Smooth muscle cell (in vitro differentiated cells): ENCODE measurements around the gene KRT40. TPM values are rescaled to one million over a fixed set of nuclear protein-coding genes. Genes with fewer than 3 reads are reported as not detected.

Experiments used
- DNase-seq: peaks from one replicate; lab custom pipeline; 2025; ENCODE audit not compliant: unreplicated experiment; lab: John Stamatoyannopoulos, UW
- H2AFZ ChIP-seq: fragments of 200-600 bp; sonication (generic); 2 replicates; pipeline ENCODE4 v1.6.0; 2016; ENCODE audit warnings: antibody characterized with exemption, low read depth, mild to moderate bottlenecking
- H3F3A ChIP-seq: fragments of 200-600 bp; sonication (generic); 2 replicates; pipeline ENCODE4 v1.6.0; 2017; ENCODE audit warnings: antibody characterized with exemption, low read depth
- H3K27ac ChIP-seq: fragments of 200-600 bp; sonication (generic); 2 replicates; pipeline ENCODE4 v1.5.1; 2016; ENCODE audit warnings: low read depth, mild to moderate bottlenecking
- H3K27me3 ChIP-seq: fragments of 200-600 bp; sonication (generic); 2 replicates; pipeline ENCODE4 v1.6.1; 2016; ENCODE audit warnings: low read depth, mild to moderate bottlenecking
- H3K36me3 ChIP-seq: fragments of 200-600 bp; sonication (generic); 2 replicates; pipeline ENCODE4 v1.5.1; 2016; ENCODE audit warnings: low read depth
- H3K4me1 ChIP-seq: fragments of 200-600 bp; sonication (generic); 2 replicates; pipeline ENCODE4 v1.5.1; 2016; ENCODE audit warnings: low read depth
- H3K4me2 ChIP-seq: fragments of 200-600 bp; sonication (generic); 2 replicates; pipeline ENCODE4 v1.6.0; 2016; ENCODE audit warnings: mild to moderate bottlenecking
- H3K4me3 ChIP-seq: fragments of 200-600 bp; sonication (generic); 2 replicates; pipeline ENCODE4 v1.5.1; 2016; ENCODE audit warnings: mild to moderate bottlenecking
- H3K79me2 ChIP-seq: fragments of 200-600 bp; sonication (generic); 2 replicates; pipeline ENCODE4 v1.6.0; 2016; ENCODE audit warnings: low read depth, mild to moderate bottlenecking
- H3K9ac ChIP-seq: fragments of 200-600 bp; sonication (generic); 2 replicates; pipeline ENCODE4 v1.6.0; 2016; ENCODE audit warnings: low read depth
- H3K9me3 ChIP-seq: fragments of 200-600 bp; sonication (generic); replicated peaks from 2 replicates; pipeline ENCODE4 v1.5.1; 2016; ENCODE audit warnings: low read depth
- H4K20me1 ChIP-seq: fragments of 200-600 bp; sonication (generic); 2 replicates; pipeline ENCODE4 v1.6.0; 2016; ENCODE audit warnings: low read depth
- CTCF ChIP-seq: fragments of 200-600 bp; sonication (generic); IDR thresholded peaks from 2 replicates; pipeline ENCODE4 v1.5.1; 2017; ENCODE audit warnings: borderline replicate concordance, mild to moderate bottlenecking, antibody characterized with exemption; ENCODE audit not compliant: insufficient read depth, poor library complexity, severe bottlenecking
- WGBS: methylation state at CpG from one replicate; pipeline ENCODE4 v1.1.7; 2016; ENCODE audit warnings: low lambda C conversion rate; 5-methylcytosine and 5-hydroxymethylcytosine counted together
- polyA plus RNA-seq: library from polyadenylated mRNA; unstranded; fragments of >200 nt; fragmentation: Nextera tagmentation; extraction: Ambion mirVana; gene quantifications from 2 replicates; pipeline ENCODE4 v1.2.1, GENCODE V29; 2016
- total RNA-seq: library from RNA; depleted of rRNA; stranded (reverse); fragments of >200 nt; gene quantifications from 2 replicates; pipeline ENCODE4 v1.2.3, GENCODE V29; 2014

Gene KRT40
- total and polyA plus RNA-seq, 2 experiments from 2014 or later, result not detected

- no peak for DNase-seq
- no peak overlapping the region for H3K4me3 ChIP-seq
- H3K27ac ChIP-seq, result no peak overlapping the region
- no peak for TF ChIP-seq CTCF
- H3F3A ChIP-seq, result no peaks in the 10 kb centered on the region
- no peak overlapping the region for H2AFZ ChIP-seq
- peaks cover 7% of the 10 kb centered on the region for H3K4me1 ChIP-seq
- no peaks in the 10 kb centered on the region for H3K9me3 ChIP-seq
- no peak overlapping the region for H3K9ac ChIP-seq
- H3K36me3 ChIP-seq, result no peaks in the 10 kb centered on the region
- H3K79me2 ChIP-seq, result no peaks in the 10 kb centered on the region
- 71% methylated on average over 13 of the region's 13 CpGs for WGBS
- no peak overlapping the region for H3K4me2 ChIP-seq
- H4K20me1 ChIP-seq, result no peaks in the 10 kb centered on the region
- no peaks in the 10 kb centered on the region for H3K27me3 ChIP-seq
These were observed 5.5 kb downstream of the KRT40 start for GRCh38 chr17:40978575-40979151.

DNA sequence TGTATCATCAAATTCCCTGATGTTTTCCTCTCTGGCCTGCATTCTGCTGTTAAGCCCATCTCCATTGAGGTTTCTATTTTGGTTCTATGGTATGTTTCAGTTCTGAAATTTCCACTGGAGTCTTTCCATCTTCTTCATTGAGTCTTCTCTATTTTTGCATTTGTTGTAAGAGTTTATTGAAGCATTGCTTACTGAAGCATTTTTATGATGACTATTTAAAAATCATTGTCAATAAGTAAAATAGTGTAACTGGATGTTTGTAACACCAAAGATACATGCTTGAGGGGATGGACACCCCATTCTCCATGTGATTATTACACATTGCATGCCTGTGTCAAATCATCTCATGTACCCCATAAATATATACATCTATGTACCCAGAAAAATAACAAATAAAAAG lies 8.6 kb downstream of the KRT40 start:
- no peak for TF ChIP-seq CTCF
- Histone ChIP-seq H3K9me3 (no peaks in the 10 kb centered on the region), H3K27ac (no peak overlapping the region), H3K4me3 (no peak overlapping the region), H3K36me3 (no peaks in the 10 kb centered on the region), H2AFZ (no peak overlapping the region), H3K9ac (no peak overlapping the region), H3K4me2 (no peak overlapping the region), H3F3A (no peaks in the 10 kb centered on the region), H3K79me2 (no peaks in the 10 kb centered on the region), H3K27me3 (no peaks in the 10 kb centered on the region), H4K20me1 (no peaks in the 10 kb centered on the region), H3K4me1 (peaks cover 2% of the 10 kb centered on the region)
- DNase-seq, result no peak

DNA sequence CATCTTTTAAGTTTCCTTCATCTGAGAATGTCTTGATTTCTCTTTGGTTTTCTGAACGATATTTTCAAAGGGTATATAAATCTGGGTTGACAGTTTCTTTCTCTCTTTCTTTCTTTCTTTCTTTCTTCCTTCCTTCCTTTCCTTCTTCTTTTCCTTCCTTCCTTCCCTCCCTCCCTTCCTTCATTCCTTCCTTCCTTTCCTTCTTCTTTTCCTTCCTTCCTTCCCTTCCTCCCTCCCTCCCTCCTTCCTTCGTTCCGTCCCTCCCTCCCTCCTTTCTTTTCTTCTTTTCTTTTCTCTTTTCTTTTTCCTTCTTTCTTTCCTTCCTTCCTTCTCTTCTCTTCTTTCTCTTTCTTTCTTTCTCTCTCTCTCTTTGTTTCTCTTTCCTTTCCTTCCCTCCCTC lies 9.8 kb downstream of the KRT40 start:
- Histone ChIP-seq H2AFZ (no peak overlapping the region), H3K4me1 (no peaks in the 10 kb centered on the region), H3K79me2 (no peaks in the 10 kb centered on the region), H3K36me3 (no peaks in the 10 kb centered on the region), H4K20me1 (no peaks in the 10 kb centered on the region), H3K27ac (no peak overlapping the region), H3F3A (no peaks in the 10 kb centered on the region), H3K9me3 (no peaks in the 10 kb centered on the region), H3K4me2 (no peak overlapping the region), H3K4me3 (no peak overlapping the region), H3K27me3 (no peaks in the 10 kb centered on the region), H3K9ac (no peak overlapping the region)
- TF ChIP-seq CTCF, result no peak
- no peak for DNase-seq
- WGBS, result 63% methylated on average over 2 of the region's 3 CpGs

DNA sequence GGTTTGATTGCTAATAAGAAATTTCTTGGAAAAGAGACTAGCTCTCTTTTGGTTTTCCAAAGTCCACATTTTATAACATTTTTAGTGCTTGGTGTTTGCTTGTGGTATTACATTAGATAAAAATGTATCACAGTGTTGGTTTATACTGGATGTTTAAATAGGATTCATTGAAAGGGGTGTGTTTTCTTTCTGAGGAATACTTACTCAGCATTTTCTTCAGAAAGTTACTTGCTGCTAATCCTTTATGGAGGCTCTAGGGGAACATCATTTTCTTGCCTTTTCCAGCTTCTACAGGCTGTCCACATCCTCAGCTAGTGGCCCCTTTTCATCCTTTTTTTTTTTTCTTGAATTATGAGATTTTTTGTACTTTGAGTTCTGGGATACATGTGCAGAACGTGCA lies 16.5 kb downstream of the KRT40 start:
- DNase-seq, result no peak
- Histone ChIP-seq H2AFZ (no peak overlapping the region), H3K9ac (no peak overlapping the region), H3K27ac (no peak overlapping the region), H3K9me3 (no peaks in the 10 kb centered on the region), H3K4me3 (no peak overlapping the region), H3F3A (no peaks in the 10 kb centered on the region), H3K79me2 (no peaks in the 10 kb centered on the region), H3K27me3 (no peaks in the 10 kb centered on the region), H3K36me3 (no peaks in the 10 kb centered on the region), H3K4me1 (no peaks in the 10 kb centered on the region), H3K4me2 (no peak overlapping the region), H4K20me1 (no peaks in the 10 kb centered on the region)
- WGBS, result 88% methylated on average over 1 of the region's 1 CpG
- no peak for TF ChIP-seq CTCF
